GM03348 (cell line): ENCODE data around the gene GPR160.
"Not testable (repeated sequence)": the region's sequence is repeated elsewhere in the genome, so short reads cannot be mapped to it uniquely, and the experiment has no call there.

Experiments used
- DNase-seq: peaks from one replicate; pipeline ENCODE4 v3.0.0; 2012; ENCODE audit warnings: low spot score

Gene GPR160

GRCh38 chr3:170111147-170111771, 73.5 kb downstream of the GPR160 start:
- no peak for DNase-seq

- not testable (repeated sequence) for DNase-seq
Observed at GRCh38 chr3:170114165-170114564, 76.4 kb downstream of the GPR160 start.

GRCh38 chr3:170117134-170117533, 79.3 kb downstream of the GPR160 start:
- no peak for DNase-seq

GRCh38 chr3:170128259-170128976, 90.6 kb downstream of the GPR160 start:
- no peak for DNase-seq

GRCh38 chr3:170128977-170129431, 91.2 kb downstream of the GPR160 start:
- DNase-seq = peak; percentile 31

GRCh38 chr3:170130532-170130931, 92.7 kb downstream of the GPR160 start:
- DNase-seq = peak; percentile 11

- DNase-seq = no peak
Observed at GRCh38 chr3:170132335-170132734, 94.5 kb downstream of the GPR160 start.
